Activated T-cell treated with anti-CD3 and anti-CD28 coated beads, Interleukin-2, amount 50 U/mL, for 4 hours (primary cell): ENCODE results near the gene ST6GALNAC2. TPM values are rescaled to one million over a fixed set of nuclear protein-coding genes. Genes with fewer than 3 reads are reported as not detected.
"Not testable (repeated sequence)": the region's sequence is repeated elsewhere in the genome, so short reads cannot be mapped to it uniquely, and the experiment has no call there.

ENCODE experiments used
- ATAC-seq, 2 donors: fragments of 200-7000 bp; cut with Tn5 transposase; one replicate each; pipeline ENCODE4 v1.10.0; 2021
- DNase-seq: peaks from one replicate; pipeline ENCODE4 v3.0.0-alpha.2; 2020
- H3K27me3 Mint-ChIP-seq: one replicate; pipeline ENCODE4 v1.8.0; 2021; ENCODE audit warnings: low read depth, mixed read lengths
- H3K36me3 Mint-ChIP-seq: one replicate; pipeline ENCODE4 v1.8.0; 2022; ENCODE audit warnings: mixed read lengths; ENCODE audit not compliant: insufficient read depth
- H3K4me1 Mint-ChIP-seq: one replicate; pipeline ENCODE4 v1.8.0; 2021; ENCODE audit warnings: low read depth, mixed read lengths
- H3K4me3 Mint-ChIP-seq: one replicate; pipeline ENCODE4 v1.8.0; 2021; ENCODE audit warnings: mild to moderate bottlenecking, moderate library complexity, mixed read lengths
- H3K9me3 Mint-ChIP-seq: one replicate; pipeline ENCODE4 v1.8.0; 2021; ENCODE audit warnings: mixed read lengths
- total RNA-seq, 3 donors: library from RNA; stranded (reverse); gene quantifications; one replicate each; pipeline ENCODE4 v1.2.1, GENCODE V29; 2021

The ST6GALNAC2 gene
- total RNA-seq, 3 donors from 2014 or later: not detected

GRCh38 chr17:76538941-76539570, 46.6 kb downstream of the ST6GALNAC2 start:
- no peaks in the 10 kb centered on the region for H3K9me3 Mint-ChIP-seq
- DNase-seq: no peak
- no peaks in the 10 kb centered on the region for H3K36me3 Mint-ChIP-seq
- peaks cover 50% of the 10 kb centered on the region for H3K27me3 Mint-ChIP-seq
- no peak for ATAC-seq
- H3K4me1 Mint-ChIP-seq: peaks cover 4% of the 10 kb centered on the region
- H3K4me3 Mint-ChIP-seq: peak overlapping the region; percentile 21

- ATAC-seq: no peak
- no peak for DNase-seq
- peaks cover 46% of the 10 kb centered on the region for H3K27me3 Mint-ChIP-seq
- H3K4me1 Mint-ChIP-seq: peaks cover 4% of the 10 kb centered on the region
- no peaks in the 10 kb centered on the region for H3K36me3 Mint-ChIP-seq
- no peaks in the 10 kb centered on the region for H3K9me3 Mint-ChIP-seq
- H3K4me3 Mint-ChIP-seq: peak overlapping the region; percentile 16
Observed at GRCh38 chr17:76538281-76538931, 47.3 kb downstream of the ST6GALNAC2 start.

- H3K9me3 Mint-ChIP-seq: no peaks in the 10 kb centered on the region
Observed at GRCh38 chr17:76537578-76538280, 47.9 kb downstream of the ST6GALNAC2 start, which contains the start of gene CYGB. TSS of gene CYGB (minus strand) at chr17:76537709. CDS start at chr17:76537542, 167 bp downstream.

GRCh38 chr17:76537288-76537577, 48.4 kb downstream of the ST6GALNAC2 start:
- Mint-ChIP-seq H3K4me3 (no peak overlapping the region), H3K9me3 (no peaks in the 10 kb centered on the region), H3K36me3 (no peaks in the 10 kb centered on the region), H3K27me3 (peaks cover 39% of the 10 kb centered on the region), H3K4me1 (peaks cover 4% of the 10 kb centered on the region)
- peak in 1 of 2 donors; percentile 6 for ATAC-seq
- DNase-seq: no peak

More at GRCh38 chr17:76537578-76538280, 47.9 kb downstream of the ST6GALNAC2 start, which contains the start of gene CYGB:
- peak; percentile 54 to 64 for ATAC-seq
- Mint-ChIP-seq H3K4me3 (no peak within 1 kb of the TSS), H3K4me1 (peaks cover 4% of the 10 kb centered on the region), H3K36me3 (no peaks in the 10 kb centered on the region), H3K27me3 (peaks cover 44% of the 10 kb centered on the region)
- no peak for DNase-seq

GRCh38 chr17:76536511-76537287, 49.0 kb downstream of the ST6GALNAC2 start:
- DNase-seq (no peak), ATAC-seq (no peak)
- Mint-ChIP-seq H3K4me3 (no peak overlapping the region), H3K9me3 (no peaks in the 10 kb centered on the region), H3K36me3 (no peaks in the 10 kb centered on the region), H3K27me3 (peaks cover 34% of the 10 kb centered on the region), H3K4me1 (peaks cover 4% of the 10 kb centered on the region)

- ATAC-seq (no peak), DNase-seq (no peak)
- Mint-ChIP-seq H3K9me3 (no peaks in the 10 kb centered on the region), H3K36me3 (no peaks in the 10 kb centered on the region), H3K4me1 (peaks cover 4% of the 10 kb centered on the region), H3K4me3 (no peak overlapping the region), H3K27me3 (peaks cover 30% of the 10 kb centered on the region)
Observed at GRCh38 chr17:76535788-76536510, 49.7 kb downstream of the ST6GALNAC2 start.

- Mint-ChIP-seq H3K9me3 (no peaks in the 10 kb centered on the region), H3K36me3 (no peaks in the 10 kb centered on the region), H3K27me3 (peaks cover 26% of the 10 kb centered on the region), H3K4me3 (no peak overlapping the region), H3K4me1 (peaks cover 9% of the 10 kb centered on the region)
- DNase-seq: no peak
- no peak for ATAC-seq
Observed at GRCh38 chr17:76534831-76535732, 50.6 kb downstream of the ST6GALNAC2 start.

- not testable (repeated sequence) for ATAC-seq, DNase-seq, H3K4me1 Mint-ChIP-seq, H3K4me3 Mint-ChIP-seq, H3K9me3 Mint-ChIP-seq, H3K36me3 Mint-ChIP-seq
- H3K27me3 Mint-ChIP-seq: peaks cover 15% of the 10 kb centered on the region
Observed at GRCh38 chr17:76533640-76534359, 51.9 kb downstream of the ST6GALNAC2 start.

GRCh38 chr17:76532072-76532651, 53.5 kb downstream of the ST6GALNAC2 start:
- peaks cover 11% of the 10 kb centered on the region for H3K27me3 Mint-ChIP-seq
- DNase-seq: no peak
- no peak overlapping the region for H3K4me3 Mint-ChIP-seq
- H3K9me3 Mint-ChIP-seq: no peaks in the 10 kb centered on the region
- no peaks in the 10 kb centered on the region for H3K36me3 Mint-ChIP-seq
- H3K4me1 Mint-ChIP-seq: peaks cover 20% of the 10 kb centered on the region
- ATAC-seq: no peak

- no peaks in the 10 kb centered on the region for H3K36me3 Mint-ChIP-seq
- H3K9me3 Mint-ChIP-seq: no peaks in the 10 kb centered on the region
- ATAC-seq: no peak
- H3K4me1 Mint-ChIP-seq: peaks cover 20% of the 10 kb centered on the region
- H3K27me3 Mint-ChIP-seq: peaks cover 8% of the 10 kb centered on the region
- DNase-seq: no peak
- no peak overlapping the region for H3K4me3 Mint-ChIP-seq
Observed at GRCh38 chr17:76531486-76532038, 54.1 kb downstream of the ST6GALNAC2 start.

GRCh38 chr17:76530811-76531485, 54.7 kb downstream of the ST6GALNAC2 start:
- no peaks in the 10 kb centered on the region for H3K36me3 Mint-ChIP-seq
- peaks cover 20% of the 10 kb centered on the region for H3K4me1 Mint-ChIP-seq
- H3K9me3 Mint-ChIP-seq: no peaks in the 10 kb centered on the region
- H3K4me3 Mint-ChIP-seq: no peak overlapping the region
- peaks cover 3% of the 10 kb centered on the region for H3K27me3 Mint-ChIP-seq
- no peak for DNase-seq
- ATAC-seq: no peak
